Skeletal muscle satellite cell (primary cell): ENCODE data around the gene TSPAN17.

Source experiments
- H3K27me3 ChIP-seq: 2 replicates; pipeline ENCODE4 v1.7.0; 2013; ENCODE audit warnings: low read length; ENCODE audit not compliant: control insufficient read depth, insufficient read depth
- H3K36me3 ChIP-seq: 2 replicates; pipeline ENCODE4 v1.7.0; 2013; ENCODE audit warnings: mild to moderate bottlenecking, control low read depth, low read length; ENCODE audit not compliant: insufficient read depth
- H3K4me1 ChIP-seq: 2 replicates; pipeline ENCODE4 v1.7.0; 2013; ENCODE audit warnings: low read length; ENCODE audit not compliant: control insufficient read depth, insufficient read depth
- H3K4me2 ChIP-seq: 2 replicates; pipeline ENCODE4 v1.7.0; 2013; ENCODE audit warnings: mild to moderate bottlenecking, low read length
- H3K4me3 ChIP-seq: 2 replicates; pipeline ENCODE4 v1.7.0; 2013; ENCODE audit warnings: low read length
- H3K9ac ChIP-seq: 2 replicates; pipeline ENCODE4 v1.7.0; 2013; ENCODE audit warnings: mild to moderate bottlenecking, low read depth, low read length, moderate library complexity
- H3K9me3 ChIP-seq: replicated peaks from 2 replicates; pipeline ENCODE4 v1.7.0; 2013; ENCODE audit warnings: mild to moderate bottlenecking, control low read depth, low read length

The TSPAN17 gene

GRCh38 chr5:176611435-176611834 is 35.8 kb upstream of the TSPAN17 start:
- Histone ChIP-seq H3K27me3 (no peaks in the 10 kb centered on the region), H3K9me3 (no peaks in the 10 kb centered on the region), H3K4me2 (no peak overlapping the region)

GRCh38 chr5:176612008-176612407 is 35.3 kb upstream of the TSPAN17 start:
- H3K4me2 ChIP-seq = no peak overlapping the region
- H3K27me3 ChIP-seq = peaks cover 3% of the 10 kb centered on the region
- peaks cover 32% of the 10 kb centered on the region for H3K4me1 ChIP-seq
- no peak overlapping the region for H3K4me3 ChIP-seq
- H3K36me3 ChIP-seq = no peaks in the 10 kb centered on the region
- H3K9ac ChIP-seq = no peak overlapping the region
- H3K9me3 ChIP-seq = no peaks in the 10 kb centered on the region

More at GRCh38 chr5:176611435-176611834, 35.8 kb upstream of the TSPAN17 start:
- Histone ChIP-seq H3K9ac (no peak overlapping the region), H3K36me3 (no peaks in the 10 kb centered on the region), H3K4me1 (peaks cover 32% of the 10 kb centered on the region), H3K4me3 (no peak overlapping the region)

- Histone ChIP-seq H3K4me3 (no peak overlapping the region), H3K9me3 (no peaks in the 10 kb centered on the region), H3K4me1 (peaks cover 32% of the 10 kb centered on the region), H3K36me3 (no peaks in the 10 kb centered on the region), H3K4me2 (no peak overlapping the region), H3K27me3 (peaks cover 4% of the 10 kb centered on the region), H3K9ac (no peak overlapping the region)
These were observed 34.4 kb upstream of the TSPAN17 start for GRCh38 chr5:176612855-176613254.

- Histone ChIP-seq H3K9ac (no peak overlapping the region), H3K36me3 (no peaks in the 10 kb centered on the region), H3K4me1 (peaks cover 39% of the 10 kb centered on the region), H3K4me2 (peak overlapping the region; percentile 52), H3K9me3 (no peaks in the 10 kb centered on the region), H3K27me3 (peaks cover 18% of the 10 kb centered on the region), H3K4me3 (no peak overlapping the region)
These were observed 32.3 kb upstream of the TSPAN17 start for GRCh38 chr5:176614805-176615478.

- peaks cover 53% of the 10 kb centered on the region for H3K4me1 ChIP-seq
- no peak overlapping the region for H3K4me3 ChIP-seq
These were observed 30.8 kb upstream of the TSPAN17 start for GRCh38 chr5:176616511-176616910.

GRCh38 chr5:176618783-176619182 is 28.5 kb upstream of the TSPAN17 start:
- H3K36me3 ChIP-seq = no peaks in the 10 kb centered on the region
- no peak overlapping the region for H3K9ac ChIP-seq
- peaks cover 52% of the 10 kb centered on the region for H3K4me1 ChIP-seq
- peaks cover 45% of the 10 kb centered on the region for H3K27me3 ChIP-seq
- H3K4me2 ChIP-seq = peak overlapping the region; percentile 74
- H3K4me3 ChIP-seq = peak overlapping the region; percentile 55
- no peaks in the 10 kb centered on the region for H3K9me3 ChIP-seq

More at GRCh38 chr5:176616511-176616910, 30.8 kb upstream of the TSPAN17 start:
- no peak overlapping the region for H3K9ac ChIP-seq
- no peaks in the 10 kb centered on the region for H3K36me3 ChIP-seq
- H3K9me3 ChIP-seq = no peaks in the 10 kb centered on the region
- H3K27me3 ChIP-seq = peaks cover 34% of the 10 kb centered on the region
- no peak overlapping the region for H3K4me2 ChIP-seq

GRCh38 chr5:176619203-176619568 is 28.1 kb upstream of the TSPAN17 start:
- Histone ChIP-seq H3K4me2 (peak overlapping the region; percentile 79), H3K9ac (no peak overlapping the region), H3K36me3 (no peaks in the 10 kb centered on the region), H3K9me3 (no peaks in the 10 kb centered on the region), H3K27me3 (peaks cover 49% of the 10 kb centered on the region), H3K4me3 (peak overlapping the region; percentile 55), H3K4me1 (peaks cover 48% of the 10 kb centered on the region)

GRCh38 chr5:176619569-176620332 is 27.5 kb upstream of the TSPAN17 start:
- peak overlapping the region; percentile 79 for H3K4me2 ChIP-seq
- H3K9ac ChIP-seq = no peak overlapping the region
- peak overlapping the region; percentile 42 for H3K4me3 ChIP-seq
- H3K4me1 ChIP-seq = peaks cover 43% of the 10 kb centered on the region
- no peaks in the 10 kb centered on the region for H3K36me3 ChIP-seq
- H3K27me3 ChIP-seq = peaks cover 52% of the 10 kb centered on the region
- no peaks in the 10 kb centered on the region for H3K9me3 ChIP-seq

- Histone ChIP-seq H3K4me3 (peak overlapping the region; percentile 36), H3K27me3 (peaks cover 57% of the 10 kb centered on the region)
These were observed 26.8 kb upstream of the TSPAN17 start for GRCh38 chr5:176620333-176620981.

GRCh38 chr5:176621661-176622079 is 25.6 kb upstream of the TSPAN17 start:
- H3K36me3 ChIP-seq = no peaks in the 10 kb centered on the region
- H3K4me1 ChIP-seq = peaks cover 30% of the 10 kb centered on the region
- peaks cover 69% of the 10 kb centered on the region for H3K27me3 ChIP-seq
- H3K4me2 ChIP-seq = no peak overlapping the region
- no peak overlapping the region for H3K4me3 ChIP-seq
- no peaks in the 10 kb centered on the region for H3K9me3 ChIP-seq
- H3K9ac ChIP-seq = no peak overlapping the region

More at GRCh38 chr5:176620333-176620981, 26.8 kb upstream of the TSPAN17 start:
- H3K9ac ChIP-seq = no peak overlapping the region
- H3K4me1 ChIP-seq = peaks cover 37% of the 10 kb centered on the region
- no peaks in the 10 kb centered on the region for H3K9me3 ChIP-seq
- H3K36me3 ChIP-seq = no peaks in the 10 kb centered on the region
- H3K4me2 ChIP-seq = peak overlapping the region; percentile 79

GRCh38 chr5:176624142-176624541 is 23.1 kb upstream of the TSPAN17 start:
- Histone ChIP-seq H3K4me3 (no peak overlapping the region), H3K36me3 (no peaks in the 10 kb centered on the region), H3K9me3 (no peaks in the 10 kb centered on the region), H3K4me2 (no peak overlapping the region), H3K27me3 (peaks cover 78% of the 10 kb centered on the region), H3K9ac (no peak overlapping the region), H3K4me1 (peaks cover 26% of the 10 kb centered on the region)
